OCI-LY3 (cell line): ENCODE data around the gene TMEM19.

Experiments
- EZH2phosphoT487 ChIP-seq: fragments of 200-600 bp; shearing (Covaris generic); IDR thresholded peaks from 2 replicates; pipeline ENCODE4 v1.6.1; 2018; ENCODE audit warnings: antibody characterized with exemption, mixed run types, low read depth
- TF ChIP-seq, protein P1 (sequence below): fragments of 200-600, 300-600 bp; sonication (generic); IDR thresholded peaks from 2 replicates; pipeline ENCODE4 v1.5.1; 2014; ENCODE audit warnings: antibody characterized with exemption, low read length, low read depth

DNA sequence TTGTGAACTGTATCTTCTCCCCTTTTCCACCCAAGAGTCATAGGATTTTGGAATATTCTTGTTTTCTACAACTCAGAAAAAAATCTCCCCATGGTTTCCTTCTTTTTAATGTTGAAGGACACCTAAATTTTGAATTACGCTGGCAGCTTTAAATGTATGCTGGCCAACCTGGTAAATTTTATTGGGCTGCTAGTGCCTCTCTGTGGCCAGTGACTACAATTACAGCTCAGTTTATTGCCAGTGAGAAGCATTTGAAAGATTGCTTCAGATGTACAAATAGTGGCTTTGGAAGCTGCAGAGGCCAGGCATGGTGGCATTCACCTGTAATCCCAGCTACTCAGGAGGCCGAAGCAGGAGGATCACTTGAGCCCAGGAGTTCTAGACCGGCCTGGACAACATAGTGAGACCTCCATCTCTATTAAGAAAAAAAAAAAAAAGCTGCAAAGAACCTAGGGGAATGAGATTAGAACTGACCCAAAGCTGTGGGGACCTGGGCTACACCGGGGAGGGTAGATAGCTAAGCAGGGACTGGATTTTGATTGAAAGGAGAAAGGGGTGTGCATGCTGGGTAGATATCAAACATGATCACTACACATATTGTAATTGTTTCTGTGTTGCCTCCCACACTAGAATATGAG, 61.2 kb downstream of the TMEM19 start:
- TF ChIP-seq, protein P1, sequence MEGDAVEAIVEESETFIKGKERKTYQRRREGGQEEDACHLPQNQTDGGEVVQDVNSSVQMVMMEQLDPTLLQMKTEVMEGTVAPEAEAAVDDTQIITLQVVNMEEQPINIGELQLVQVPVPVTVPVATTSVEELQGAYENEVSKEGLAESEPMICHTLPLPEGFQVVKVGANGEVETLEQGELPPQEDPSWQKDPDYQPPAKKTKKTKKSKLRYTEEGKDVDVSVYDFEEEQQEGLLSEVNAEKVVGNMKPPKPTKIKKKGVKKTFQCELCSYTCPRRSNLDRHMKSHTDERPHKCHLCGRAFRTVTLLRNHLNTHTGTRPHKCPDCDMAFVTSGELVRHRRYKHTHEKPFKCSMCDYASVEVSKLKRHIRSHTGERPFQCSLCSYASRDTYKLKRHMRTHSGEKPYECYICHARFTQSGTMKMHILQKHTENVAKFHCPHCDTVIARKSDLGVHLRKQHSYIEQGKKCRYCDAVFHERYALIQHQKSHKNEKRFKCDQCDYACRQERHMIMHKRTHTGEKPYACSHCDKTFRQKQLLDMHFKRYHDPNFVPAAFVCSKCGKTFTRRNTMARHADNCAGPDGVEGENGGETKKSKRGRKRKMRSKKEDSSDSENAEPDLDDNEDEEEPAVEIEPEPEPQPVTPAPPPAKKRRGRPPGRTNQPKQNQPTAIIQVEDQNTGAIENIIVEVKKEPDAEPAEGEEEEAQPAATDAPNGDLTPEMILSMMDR, result peak; percentile 84
- no peak for TF ChIP-seq EZH2phosphoT487
